GM18907 (cell line): ENCODE results near the gene WFDC6.

Source experiments
- ATAC-seq: cut with Tn5 transposase; IDR thresholded peaks from one replicate; pipeline ENCODE4 v1.9.1; 2021; ENCODE audit warnings: mild to moderate bottlenecking, moderate library complexity; ENCODE audit not compliant: unreplicated experiment

The WFDC6 gene

GRCh38 chr20:45518282-45518681 is 21.0 kb downstream of the WFDC6 start:
- no peak for ATAC-seq

GRCh38 chr20:45515147-45515913 is 24.0 kb downstream of the WFDC6 start, which contains the start of gene SPINT3:
Gene SPINT3 (minus strand): TSS chr20:45515622. CDS start chr20:45515608, 14 bp downstream.
- ATAC-seq: no peak

DNA sequence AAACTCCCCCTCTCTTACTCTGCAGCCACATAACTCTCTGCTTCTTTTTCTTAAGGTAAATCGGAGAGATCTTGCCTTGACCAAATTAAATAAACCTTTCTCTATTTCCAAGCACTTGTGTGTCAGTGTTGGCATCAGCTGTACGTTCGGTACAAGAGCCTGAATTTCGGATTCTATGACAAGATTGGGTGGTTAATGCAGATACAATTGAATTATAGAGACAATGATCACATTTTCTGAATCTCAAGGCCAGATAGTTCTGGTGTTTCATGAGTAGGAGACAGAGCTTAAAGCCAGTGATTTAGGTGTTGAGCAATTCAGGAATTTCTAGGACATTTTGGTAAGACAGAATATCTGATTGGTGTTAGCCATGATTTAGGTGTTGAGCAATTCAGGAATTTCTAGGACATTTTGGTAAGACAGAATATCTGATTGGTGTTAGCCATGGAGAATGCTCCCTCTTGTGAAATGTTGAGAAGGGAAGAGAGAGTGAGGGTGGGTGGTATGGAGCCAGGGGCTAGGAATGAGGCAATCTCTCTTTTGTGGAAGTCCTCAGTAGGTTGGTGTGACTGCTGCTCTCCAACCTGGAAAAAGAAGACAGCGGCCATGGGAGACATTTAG is 28.9 kb downstream of the WFDC6 start:
- ATAC-seq: no peak

DNA sequence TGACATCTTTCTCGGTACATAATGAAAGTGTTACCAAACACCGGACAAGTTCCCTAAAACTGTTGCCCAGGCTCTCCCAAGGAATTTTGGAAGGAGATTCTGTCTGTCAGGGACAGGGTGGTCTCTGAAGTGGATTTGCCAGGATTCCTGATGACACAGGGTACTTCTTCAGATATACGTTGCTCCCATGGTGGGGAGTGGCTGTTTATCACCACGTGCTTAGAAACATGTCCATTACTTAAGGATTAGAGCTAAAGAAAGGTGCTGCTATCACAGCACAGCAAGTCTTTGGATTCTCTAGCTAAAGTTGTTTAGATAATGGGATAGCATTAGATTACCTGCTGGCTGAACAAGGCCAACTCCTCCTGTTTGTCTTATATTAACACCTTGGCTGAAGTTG is 30.2 kb downstream of the WFDC6 start:
- ATAC-seq: no peak

DNA sequence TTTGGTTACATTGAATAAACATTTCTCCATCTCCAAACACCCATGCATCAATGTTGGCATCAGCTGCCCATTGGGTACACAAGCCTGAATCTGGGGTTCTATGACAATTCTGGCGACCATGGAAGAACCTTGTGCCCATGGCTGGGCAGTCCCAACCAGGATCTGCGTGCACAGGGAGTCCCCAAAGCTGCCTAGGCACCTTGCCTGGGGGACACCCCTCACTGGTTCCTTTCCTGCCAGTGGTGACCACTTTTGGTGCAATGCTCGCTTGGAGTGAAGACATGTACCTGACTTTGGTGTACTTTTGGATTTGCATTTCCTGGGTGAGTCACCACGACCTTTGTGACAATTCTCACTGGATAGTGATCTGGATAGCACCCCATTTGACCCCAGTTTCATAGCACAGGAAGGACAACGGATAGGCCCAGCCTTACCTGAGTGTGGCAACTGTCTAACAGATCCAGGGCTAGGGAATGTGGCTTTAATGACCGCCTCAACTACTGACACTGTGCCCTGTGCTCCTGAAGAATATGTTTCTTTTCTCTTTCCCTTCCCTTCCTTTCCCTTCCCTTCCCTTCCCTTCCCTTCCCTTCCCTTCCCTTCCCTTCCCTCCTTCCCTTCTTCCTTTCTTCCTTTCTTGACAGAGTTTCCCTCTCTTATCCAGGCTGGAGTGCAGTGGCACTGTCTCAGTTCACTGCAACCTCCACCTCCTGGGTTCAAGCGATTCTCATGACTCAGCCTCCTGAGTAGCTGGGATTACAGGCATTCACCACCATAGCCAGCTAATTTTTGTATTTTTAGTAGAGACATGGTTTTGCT is 31.0 kb downstream of the WFDC6 start:
- ATAC-seq: no peak

- ATAC-seq: no peak
Measured at GRCh38 chr20:45507011-45507820, 32.1 kb downstream of the WFDC6 start.

DNA sequence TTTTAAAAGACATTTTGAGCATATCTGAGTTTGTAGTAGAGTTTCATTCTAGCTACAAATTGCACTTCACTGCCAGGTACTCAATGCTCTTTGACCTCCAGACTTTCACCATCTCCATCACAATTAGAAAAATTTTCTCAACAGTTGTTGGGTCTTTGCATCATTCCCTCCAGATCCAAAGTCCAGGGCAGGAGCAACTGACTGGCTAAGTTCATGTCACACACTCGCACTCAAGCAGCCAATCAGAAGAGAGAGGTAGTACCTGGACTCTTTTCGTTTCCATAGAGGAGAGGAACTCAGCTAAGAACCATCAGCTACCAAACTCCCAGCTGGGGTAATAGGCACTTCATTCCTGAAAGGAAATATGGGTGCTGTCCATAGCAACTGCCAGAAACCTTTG is 32.9 kb downstream of the WFDC6 start:
- no peak for ATAC-seq

- no peak for ATAC-seq
Measured at GRCh38 chr20:45503403-45503802, 35.9 kb downstream of the WFDC6 start.

DNA sequence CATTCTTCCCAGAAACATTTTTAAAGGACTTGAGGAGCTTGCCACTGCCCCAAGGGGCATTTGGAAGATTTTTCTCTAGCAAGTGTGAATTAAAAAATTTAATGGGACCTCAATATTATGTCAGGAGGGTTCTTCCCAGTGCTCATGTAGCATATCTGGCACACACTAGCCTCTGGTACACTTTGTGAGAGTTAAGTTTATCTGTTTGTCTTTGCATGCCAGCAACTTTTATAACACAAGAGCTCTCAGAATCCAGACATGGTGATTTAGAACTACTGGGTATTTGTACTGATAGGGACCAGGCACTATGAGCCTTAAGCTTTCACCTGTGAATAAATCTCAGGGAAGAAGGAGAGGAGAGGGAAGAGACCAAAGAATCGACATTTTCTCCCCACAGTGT is 36.7 kb downstream of the WFDC6 start:
- ATAC-seq: no peak

DNA sequence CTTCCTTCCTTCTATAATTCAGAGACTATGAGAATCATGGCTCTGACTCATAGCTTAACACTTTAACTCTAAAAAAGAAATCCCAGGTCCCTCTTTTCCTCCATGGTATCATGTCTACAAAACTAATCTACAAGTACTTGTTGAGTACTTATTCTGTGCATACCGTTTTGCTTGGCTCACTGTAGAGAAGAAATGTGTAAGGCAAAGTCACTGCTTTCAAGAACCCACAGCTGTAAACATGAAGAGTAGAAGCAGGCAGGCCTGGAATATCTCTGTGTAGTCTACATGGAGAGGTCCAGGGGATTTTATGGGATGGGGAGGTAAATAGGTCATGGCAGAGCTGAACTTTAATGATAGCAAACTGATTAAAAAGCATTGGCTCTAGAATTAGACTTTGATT is 37.7 kb downstream of the WFDC6 start:
- no peak for ATAC-seq

DNA sequence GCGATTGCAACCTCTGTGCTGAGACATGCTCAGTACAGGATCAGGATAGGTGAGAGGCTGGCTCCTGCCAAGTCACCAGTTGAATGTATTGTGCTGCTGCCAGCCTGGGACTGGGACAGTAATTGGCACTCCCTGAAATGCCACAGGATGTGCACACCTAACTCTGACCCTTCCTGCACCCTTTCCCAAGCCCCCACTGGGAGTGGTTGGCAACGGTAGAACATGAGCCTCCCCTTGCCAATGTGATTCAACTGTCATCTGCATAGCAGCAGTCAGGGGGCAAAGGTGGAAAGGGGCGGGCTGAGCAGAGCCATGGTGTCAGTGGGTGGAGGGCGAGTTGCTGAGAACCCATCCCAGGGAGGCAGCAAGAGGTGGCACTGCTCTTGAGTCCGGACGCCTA is 39.3 kb downstream of the WFDC6 start:
- no peak for ATAC-seq

DNA sequence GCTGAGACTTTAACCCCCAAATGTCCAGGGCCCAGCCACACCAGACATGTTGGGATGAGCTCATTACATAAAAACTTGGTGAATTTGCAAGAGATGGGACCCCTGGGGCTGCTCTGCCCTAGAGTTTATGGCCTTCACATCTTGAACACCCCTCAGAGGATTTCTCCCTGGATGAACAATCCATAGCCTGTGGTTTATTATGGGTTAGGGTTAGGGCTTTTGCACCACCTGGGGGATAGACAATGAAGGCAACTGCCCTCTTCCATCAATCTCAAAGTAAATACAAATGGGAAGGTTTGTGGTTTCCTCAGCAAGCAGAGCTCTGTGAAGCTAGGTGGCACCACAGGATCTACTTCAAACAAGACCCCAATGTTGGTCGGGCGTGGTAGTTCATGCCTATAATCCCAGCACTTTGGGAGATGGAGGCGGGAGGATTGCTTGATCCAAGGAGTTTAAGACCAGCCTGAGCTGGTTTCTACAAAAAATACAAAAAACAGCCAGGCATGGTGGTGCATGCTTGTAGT is 41.2 kb downstream of the WFDC6 start:
- ATAC-seq: no peak

GRCh38 chr20:45496166-45496565 is 43.1 kb downstream of the WFDC6 start:
- no peak for ATAC-seq

- no peak for ATAC-seq
Measured at GRCh38 chr20:45495501-45495941, 43.8 kb downstream of the WFDC6 start.

DNA sequence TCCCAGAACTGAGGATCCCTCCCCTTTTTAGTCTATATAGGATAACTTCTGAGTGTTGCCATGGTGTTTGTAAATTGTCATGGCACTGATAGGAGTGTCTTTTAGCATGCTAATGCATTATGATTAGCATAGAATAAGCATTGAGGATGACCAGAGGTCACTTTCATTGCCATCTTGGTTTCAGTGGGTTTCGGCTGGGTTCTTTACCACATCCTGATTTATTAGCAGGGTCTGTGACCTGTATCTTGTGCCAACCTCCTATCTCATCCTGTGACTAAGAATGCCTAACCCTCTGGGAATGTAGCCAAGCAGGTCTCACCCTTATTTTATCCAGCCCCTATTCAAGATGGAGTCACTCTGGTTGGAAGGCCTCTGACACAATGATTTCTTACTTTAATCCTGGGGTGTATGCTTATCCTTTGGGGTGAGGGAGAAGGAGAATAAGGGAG is 50.2 kb downstream of the WFDC6 start:
- ATAC-seq: no peak

DNA sequence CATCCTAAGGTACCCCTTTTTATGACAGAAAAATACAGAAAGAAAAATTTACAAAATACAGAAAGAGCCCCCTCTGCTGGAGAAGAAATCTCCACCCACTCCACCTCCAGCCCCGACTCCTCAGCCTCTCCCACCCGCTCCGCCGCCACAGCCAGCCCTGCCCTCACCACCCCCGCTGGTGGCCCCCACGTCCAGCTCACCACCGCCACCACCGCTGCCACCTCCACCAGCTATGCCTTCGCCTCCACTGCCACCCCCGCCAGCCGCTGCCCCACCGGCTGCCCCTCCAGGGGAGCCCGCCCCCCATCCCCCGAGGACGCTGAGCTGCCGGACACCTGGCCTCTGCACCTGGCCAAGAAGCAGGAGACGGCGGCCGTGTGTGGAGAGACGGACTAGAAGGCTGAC is 52.0 kb downstream of the WFDC6 start:
- no peak for ATAC-seq

DNA sequence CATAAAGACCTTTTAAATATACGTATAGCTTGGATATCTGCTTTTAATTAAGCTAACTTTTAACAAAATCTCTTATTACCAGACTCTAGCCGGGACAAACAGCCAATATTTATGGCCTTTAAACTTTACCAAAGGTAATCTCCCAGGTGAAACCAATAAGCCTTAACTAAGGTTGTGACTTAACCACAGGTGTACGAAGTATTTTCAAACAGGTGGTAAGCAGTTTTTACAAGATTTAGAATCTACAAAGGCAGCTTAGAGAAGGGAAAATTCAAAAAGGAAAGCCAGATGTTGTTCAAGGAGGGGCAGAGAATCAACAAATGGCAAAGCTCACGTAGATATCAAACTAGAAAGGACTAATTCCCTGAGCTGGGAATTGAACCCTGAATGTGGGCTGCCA is 53.9 kb downstream of the WFDC6 start:
- no peak for ATAC-seq

- ATAC-seq: no peak
Measured at GRCh38 chr20:45484676-45485075, 54.6 kb downstream of the WFDC6 start.
